ENCODE results near the gene CFAP221. TPM values are rescaled to one million over a fixed set of nuclear protein-coding genes. Genes with fewer than 3 reads are reported as not detected.

CFAP221 gene
- total RNA-seq, 1 donor, result not detected

DNA sequence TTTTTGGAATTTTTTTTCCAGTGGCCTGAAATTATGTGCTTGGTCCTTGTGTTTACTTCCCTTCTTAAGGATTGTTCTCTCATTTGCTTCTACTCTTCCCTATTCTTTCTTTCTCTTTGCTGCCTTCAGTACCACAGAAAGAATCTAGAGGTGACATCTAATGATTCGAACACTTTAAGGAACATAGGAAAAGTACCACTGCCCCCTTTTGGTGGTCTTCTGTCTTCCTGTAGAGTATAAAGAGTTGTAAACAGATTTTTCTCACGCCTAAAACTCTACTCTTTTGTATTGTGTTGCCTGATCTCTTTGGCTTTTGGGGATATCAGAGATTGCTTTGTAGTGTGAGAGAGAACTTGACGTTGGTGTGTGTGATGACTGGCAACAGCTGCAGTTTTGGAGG is 13.0 kb upstream of the CFAP221 start:
- no peak for DNase-seq (ENCODE audit: low read depth)
- TF ChIP-seq CTCF (IDR thresholded peaks at IDR 0.05; ENCODE audit: insufficient read depth, low read depth, low read length), result peak; percentile 7
- no peak overlapping the region for H3K4me3 ChIP-seq (ENCODE audit: low read depth, low read length)

GRCh38 chr2:119533560-119533959 is 10.7 kb upstream of the CFAP221 start:
- DNase-seq (ENCODE audit: low read depth), result no peak
- H3K4me3 ChIP-seq (ENCODE audit: low read depth, low read length), result no peak overlapping the region
- TF ChIP-seq CTCF (IDR thresholded peaks at IDR 0.05; ENCODE audit: insufficient read depth, low read depth, low read length), result no peak

DNA sequence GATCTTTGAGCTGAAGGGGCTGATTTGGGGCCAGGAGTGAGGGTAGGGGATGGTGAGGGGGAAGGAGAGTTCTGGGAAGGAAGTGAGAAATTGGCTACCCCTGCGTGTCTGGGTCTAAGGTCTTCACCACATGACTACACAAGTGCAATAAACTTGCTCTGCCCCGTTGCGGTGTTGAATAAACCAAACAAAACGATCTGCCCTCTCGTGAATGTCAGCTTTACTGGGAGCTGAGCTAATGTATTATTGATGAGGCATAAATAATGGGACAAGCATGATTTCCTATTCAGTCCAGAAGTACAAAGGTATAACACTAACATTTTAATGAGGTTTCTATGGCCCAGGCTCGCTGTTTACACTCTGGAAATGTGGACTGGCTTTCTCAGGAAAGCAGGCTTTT is 8.0 kb upstream of the CFAP221 start:
- H3K4me3 ChIP-seq (ENCODE audit: low read depth, low read length), result no peak overlapping the region
- no peak for DNase-seq (ENCODE audit: low read depth)
- TF ChIP-seq CTCF (IDR thresholded peaks at IDR 0.05; ENCODE audit: insufficient read depth, low read depth, low read length), result no peak

DNA sequence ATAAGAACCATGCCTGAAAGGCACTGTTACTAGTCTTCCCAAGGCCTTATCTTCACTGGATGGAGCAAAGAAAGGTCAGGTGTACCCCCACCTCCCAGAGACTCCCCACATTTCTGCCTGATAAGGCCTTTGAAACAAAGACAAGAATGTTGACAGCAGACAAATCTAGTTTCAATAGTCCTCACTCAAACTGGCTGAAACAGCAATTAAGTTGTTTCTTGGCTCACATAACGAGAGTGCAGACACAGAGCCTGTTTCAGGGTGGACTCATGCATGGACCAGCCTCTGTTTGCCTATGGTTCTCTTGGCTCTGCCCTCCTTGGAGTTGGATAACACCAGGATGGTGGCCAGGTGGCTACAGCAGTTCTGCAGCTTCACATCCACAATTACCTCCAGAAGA is 7.5 kb upstream of the CFAP221 start:
- DNase-seq (ENCODE audit: low read depth), result no peak
- H3K4me3 ChIP-seq (ENCODE audit: low read depth, low read length), result no peak overlapping the region
- TF ChIP-seq CTCF (IDR thresholded peaks at IDR 0.05; ENCODE audit: insufficient read depth, low read depth, low read length), result no peak

GRCh38 chr2:119537792-119538191 is 6.5 kb upstream of the CFAP221 start:
- H3K4me3 ChIP-seq (ENCODE audit: low read depth, low read length), result no peak overlapping the region
- no peak for TF ChIP-seq CTCF (IDR thresholded peaks at IDR 0.05; ENCODE audit: insufficient read depth, low read depth, low read length)
- no peak for DNase-seq (ENCODE audit: low read depth)

DNA sequence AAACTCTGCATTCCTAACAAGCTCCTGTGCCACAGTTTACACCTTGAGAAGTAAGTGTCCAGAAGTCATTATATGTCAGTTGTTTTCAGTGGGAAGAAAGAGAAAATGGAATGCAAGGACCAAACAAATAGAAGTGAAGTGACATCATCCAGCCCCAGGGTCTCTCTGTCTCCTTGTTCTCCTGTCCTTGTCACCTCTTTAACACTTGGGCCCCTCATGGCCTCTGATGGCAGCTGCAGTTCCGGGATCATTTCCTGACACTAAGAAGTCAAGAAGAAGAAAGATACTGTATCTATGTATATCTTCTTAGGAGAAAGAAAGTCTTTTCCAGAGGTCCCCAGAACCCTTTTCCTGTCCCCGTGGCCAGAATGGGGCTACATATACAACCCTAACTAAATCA is 2.8 kb upstream of the CFAP221 start:
- TF ChIP-seq CTCF (IDR thresholded peaks at IDR 0.05; ENCODE audit: insufficient read depth, low read depth, low read length), result no peak
- DNase-seq (ENCODE audit: low read depth), result no peak
- no peak overlapping the region for H3K4me3 ChIP-seq (ENCODE audit: low read depth, low read length)

DNA sequence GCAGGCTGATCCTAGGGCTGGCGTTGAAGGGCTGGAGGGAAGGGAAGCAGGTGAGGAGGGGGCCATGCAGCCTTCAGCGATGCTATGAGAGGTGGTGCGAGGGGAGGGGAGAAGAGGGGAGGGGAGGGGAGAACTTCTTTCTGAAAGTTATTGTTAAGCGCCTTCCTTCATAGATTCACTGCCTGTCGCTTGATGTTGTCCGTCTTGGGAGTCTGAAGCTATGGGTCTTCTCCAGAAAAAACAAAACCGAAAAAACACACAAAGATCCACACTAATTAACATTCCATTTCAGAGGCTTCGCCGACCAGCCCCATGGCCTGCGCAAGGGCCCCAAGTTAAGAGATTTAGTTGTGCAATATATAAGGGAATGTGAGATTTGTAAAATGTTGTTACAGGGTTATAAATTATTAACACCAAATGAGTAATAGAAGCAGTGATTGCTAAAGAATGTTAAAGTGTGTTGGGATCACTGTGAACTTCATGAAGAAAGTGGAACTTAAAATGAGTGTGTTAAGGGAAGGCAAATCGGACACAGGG is 758 bp downstream of the CFAP221 start:
- peak; percentile 45 for DNase-seq (ENCODE audit: low read depth)
- peak overlapping the region; percentile 51 for H3K4me3 ChIP-seq (ENCODE audit: low read depth, low read length)
- no peak for TF ChIP-seq CTCF (IDR thresholded peaks at IDR 0.05; ENCODE audit: insufficient read depth, low read depth, low read length)
